HCT116 (cell line): ENCODE measurements around the gene TCAF2.
"Not testable (repeated sequence)": the region's sequence is repeated elsewhere in the genome, so short reads cannot be mapped to it uniquely, and the experiment has no call there.

Experiments
- CBX3 ChIP-seq: IDR thresholded peaks from 2 replicates; pipeline ENCODE4 v1.6.1; 2012; ENCODE audit warnings: low read depth
- CEBPB ChIP-seq: IDR thresholded peaks from 2 replicates; pipeline ENCODE4 v1.6.1; 2012; ENCODE audit warnings: low read depth
- EGR1 ChIP-seq: IDR thresholded peaks from 2 replicates; pipeline ENCODE4 v1.6.1; 2012; ENCODE audit warnings: low read depth
- ELF1 ChIP-seq: IDR thresholded peaks from 2 replicates; pipeline ENCODE4 v1.6.1; 2012; ENCODE audit warnings: low read depth, borderline replicate concordance
- EZH2 ChIP-seq: fragments of 200-600 bp; sonication (generic); IDR thresholded peaks from 2 replicates; pipeline ENCODE4 v1.6.1; 2017; ENCODE audit warnings: antibody characterized with exemption, mixed run types
- POLR2AphosphoS5 ChIP-seq: IDR thresholded peaks from 2 replicates; pipeline ENCODE4 v1.6.1; 2011; ENCODE audit warnings: mild to moderate bottlenecking, low read depth, low read length, moderate library complexity
- SIN3A ChIP-seq: IDR thresholded peaks from 2 replicates; pipeline ENCODE4 v1.6.1; 2012; ENCODE audit warnings: low read depth
- TCF7L2 ChIP-seq: IDR thresholded peaks from 2 replicates; pipeline ENCODE4 v1.7.0; 2011; ENCODE audit warnings: borderline replicate concordance, inconsistent platforms; ENCODE audit not compliant: insufficient read depth, insufficient read length; ENCODE audit errors: extremely low read depth
- YY1 ChIP-seq: IDR thresholded peaks from 2 replicates; pipeline ENCODE4 v1.6.1; 2011; ENCODE audit warnings: low read length, low read depth, moderate library complexity, mild to moderate bottlenecking; ENCODE audit not compliant: insufficient replicate concordance; ENCODE audit errors: extremely low read depth
- ZFX ChIP-seq: fragments of 450-650 bp; IDR thresholded peaks from 2 replicates; pipeline ENCODE4 v1.6.1; 2017
- TF ChIP-seq, protein P1 (sequence below), 3 experiments: fragments of 200-600 bp in 1 of 3; sonication (generic) in 1 of 3; IDR thresholded peaks in 2 of 3; conservative IDR thresholded peaks in 1 of 3; 2 replicates each; pipeline ENCODE4 v1.5.1; 2012 to 2017; ENCODE audit warnings: low read depth in 2 of 3, low read length in 2 of 3, antibody characterized with exemption in 1 of 3, borderline replicate concordance in 1 of 3, control low read depth in 1 of 3, mild to moderate bottlenecking in 1 of 3, mixed read lengths in 1 of 3, mixed run types in 1 of 3, moderate library complexity in 1 of 3; ENCODE audit not compliant: insufficient read depth in 1 of 3
- TF ChIP-seq, protein P2 (sequence below): IDR thresholded peaks from 2 replicates; pipeline ENCODE4 v1.6.1; 2011; ENCODE audit warnings: mild to moderate bottlenecking, low read length, moderate library complexity; ENCODE audit not compliant: insufficient replicate concordance; ENCODE audit errors: extremely low read depth
- TF ChIP-seq, protein P3 (sequence below): IDR thresholded peaks from 2 replicates; pipeline ENCODE4 v1.6.1; 2012
- TF ChIP-seq, protein P4 (sequence below): IDR thresholded peaks from 2 replicates; pipeline ENCODE4 v1.6.1; 2012

DNA sequence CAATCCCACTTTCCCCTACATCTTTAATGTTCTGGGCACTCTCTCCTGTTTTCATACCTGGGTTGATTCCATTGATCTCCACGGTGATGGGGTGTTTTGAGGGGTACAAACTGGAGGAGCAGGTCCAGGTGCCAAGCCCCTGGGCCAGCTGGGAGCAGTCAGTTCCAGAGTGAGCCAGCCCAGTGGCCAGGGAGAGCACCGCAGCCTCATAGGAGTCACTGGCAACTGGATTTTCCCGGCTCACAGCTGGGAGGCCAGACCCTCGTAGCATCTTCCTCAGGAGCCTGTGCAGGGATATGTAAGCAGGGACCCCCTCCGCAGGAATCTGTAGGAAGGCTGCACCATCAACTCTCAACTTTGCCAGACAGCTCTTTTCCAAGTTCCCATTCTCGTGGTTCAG lies 25.8 kb downstream of the TCAF2 start:
- TF ChIP-seq, protein P1, sequence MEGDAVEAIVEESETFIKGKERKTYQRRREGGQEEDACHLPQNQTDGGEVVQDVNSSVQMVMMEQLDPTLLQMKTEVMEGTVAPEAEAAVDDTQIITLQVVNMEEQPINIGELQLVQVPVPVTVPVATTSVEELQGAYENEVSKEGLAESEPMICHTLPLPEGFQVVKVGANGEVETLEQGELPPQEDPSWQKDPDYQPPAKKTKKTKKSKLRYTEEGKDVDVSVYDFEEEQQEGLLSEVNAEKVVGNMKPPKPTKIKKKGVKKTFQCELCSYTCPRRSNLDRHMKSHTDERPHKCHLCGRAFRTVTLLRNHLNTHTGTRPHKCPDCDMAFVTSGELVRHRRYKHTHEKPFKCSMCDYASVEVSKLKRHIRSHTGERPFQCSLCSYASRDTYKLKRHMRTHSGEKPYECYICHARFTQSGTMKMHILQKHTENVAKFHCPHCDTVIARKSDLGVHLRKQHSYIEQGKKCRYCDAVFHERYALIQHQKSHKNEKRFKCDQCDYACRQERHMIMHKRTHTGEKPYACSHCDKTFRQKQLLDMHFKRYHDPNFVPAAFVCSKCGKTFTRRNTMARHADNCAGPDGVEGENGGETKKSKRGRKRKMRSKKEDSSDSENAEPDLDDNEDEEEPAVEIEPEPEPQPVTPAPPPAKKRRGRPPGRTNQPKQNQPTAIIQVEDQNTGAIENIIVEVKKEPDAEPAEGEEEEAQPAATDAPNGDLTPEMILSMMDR (IDR thresholded peaks at IDR 0.05 in 2 of 3, conservative IDR thresholded peaks at IDR 0.05 in 1 of 3; ENCODE audit: borderline replicate concordance in 1 of 3, insufficient read depth in 1 of 3, low read depth in 2 of 3, low read length in 2 of 3): not testable (repeated sequence)
- TF ChIP-seq, protein P2, sequence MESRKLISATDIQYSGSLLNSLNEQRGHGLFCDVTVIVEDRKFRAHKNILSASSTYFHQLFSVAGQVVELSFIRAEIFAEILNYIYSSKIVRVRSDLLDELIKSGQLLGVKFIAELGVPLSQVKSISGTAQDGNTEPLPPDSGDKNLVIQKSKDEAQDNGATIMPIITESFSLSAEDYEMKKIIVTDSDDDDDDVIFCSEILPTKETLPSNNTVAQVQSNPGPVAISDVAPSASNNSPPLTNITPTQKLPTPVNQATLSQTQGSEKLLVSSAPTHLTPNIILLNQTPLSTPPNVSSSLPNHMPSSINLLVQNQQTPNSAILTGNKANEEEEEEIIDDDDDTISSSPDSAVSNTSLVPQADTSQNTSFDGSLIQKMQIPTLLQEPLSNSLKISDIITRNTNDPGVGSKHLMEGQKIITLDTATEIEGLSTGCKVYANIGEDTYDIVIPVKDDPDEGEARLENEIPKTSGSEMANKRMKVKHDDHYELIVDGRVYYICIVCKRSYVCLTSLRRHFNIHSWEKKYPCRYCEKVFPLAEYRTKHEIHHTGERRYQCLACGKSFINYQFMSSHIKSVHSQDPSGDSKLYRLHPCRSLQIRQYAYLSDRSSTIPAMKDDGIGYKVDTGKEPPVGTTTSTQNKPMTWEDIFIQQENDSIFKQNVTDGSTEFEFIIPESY: not testable (repeated sequence)
- TF ChIP-seq EZH2, CEBPB, POLR2AphosphoS5, ELF1, YY1, CBX3, SIN3A, ZFX, TCF7L2, EGR1: not testable (repeated sequence)
- TF ChIP-seq, protein P3, sequence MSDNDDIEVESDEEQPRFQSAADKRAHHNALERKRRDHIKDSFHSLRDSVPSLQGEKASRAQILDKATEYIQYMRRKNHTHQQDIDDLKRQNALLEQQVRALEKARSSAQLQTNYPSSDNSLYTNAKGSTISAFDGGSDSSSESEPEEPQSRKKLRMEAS: not testable (repeated sequence)
- TF ChIP-seq, protein P4, sequence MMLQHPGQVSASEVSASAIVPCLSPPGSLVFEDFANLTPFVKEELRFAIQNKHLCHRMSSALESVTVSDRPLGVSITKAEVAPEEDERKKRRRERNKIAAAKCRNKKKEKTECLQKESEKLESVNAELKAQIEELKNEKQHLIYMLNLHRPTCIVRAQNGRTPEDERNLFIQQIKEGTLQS: not testable (repeated sequence)
